GM12864 (cell line): ENCODE data around the gene TOMM40L.

Experiments
- DNase-seq: peaks from one replicate; pipeline ENCODE4 v3.0.0-alpha.2; 2011; ENCODE audit warnings: low read depth
- H3K4me3 ChIP-seq: 2 replicates; pipeline ENCODE4 v1.5.1; 2011; ENCODE audit warnings: mild to moderate bottlenecking, low read depth, low read length, control low read depth
- TF ChIP-seq, protein P1 (sequence below): IDR thresholded peaks from 2 replicates; pipeline ENCODE4 v1.5.1; 2011; ENCODE audit warnings: low read depth, mild to moderate bottlenecking, moderate library complexity, low read length, control low read depth, inconsistent platforms; ENCODE audit errors: missing control alignments

The TOMM40L gene

DNA sequence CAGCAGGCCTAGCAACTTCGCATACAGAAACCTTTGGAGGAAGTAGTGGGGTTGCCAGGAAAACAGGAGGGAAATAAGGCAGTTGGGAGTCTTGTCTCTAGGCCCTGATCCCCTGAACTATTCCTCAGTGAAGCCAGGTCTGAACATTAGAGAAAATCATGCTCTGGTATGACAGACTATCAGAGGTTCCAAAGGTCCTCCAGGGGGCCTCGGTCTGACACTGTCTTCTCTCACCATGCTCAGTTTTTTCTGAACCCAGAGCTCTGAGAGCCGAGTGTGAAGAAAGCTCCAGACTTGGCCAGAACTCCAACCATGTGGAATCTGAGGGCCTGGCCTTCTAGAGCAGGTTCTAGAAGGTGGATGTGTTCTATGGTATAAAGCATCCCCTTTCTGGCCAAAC is 4.0 kb downstream of the TOMM40L start:
- TF ChIP-seq, protein P1, sequence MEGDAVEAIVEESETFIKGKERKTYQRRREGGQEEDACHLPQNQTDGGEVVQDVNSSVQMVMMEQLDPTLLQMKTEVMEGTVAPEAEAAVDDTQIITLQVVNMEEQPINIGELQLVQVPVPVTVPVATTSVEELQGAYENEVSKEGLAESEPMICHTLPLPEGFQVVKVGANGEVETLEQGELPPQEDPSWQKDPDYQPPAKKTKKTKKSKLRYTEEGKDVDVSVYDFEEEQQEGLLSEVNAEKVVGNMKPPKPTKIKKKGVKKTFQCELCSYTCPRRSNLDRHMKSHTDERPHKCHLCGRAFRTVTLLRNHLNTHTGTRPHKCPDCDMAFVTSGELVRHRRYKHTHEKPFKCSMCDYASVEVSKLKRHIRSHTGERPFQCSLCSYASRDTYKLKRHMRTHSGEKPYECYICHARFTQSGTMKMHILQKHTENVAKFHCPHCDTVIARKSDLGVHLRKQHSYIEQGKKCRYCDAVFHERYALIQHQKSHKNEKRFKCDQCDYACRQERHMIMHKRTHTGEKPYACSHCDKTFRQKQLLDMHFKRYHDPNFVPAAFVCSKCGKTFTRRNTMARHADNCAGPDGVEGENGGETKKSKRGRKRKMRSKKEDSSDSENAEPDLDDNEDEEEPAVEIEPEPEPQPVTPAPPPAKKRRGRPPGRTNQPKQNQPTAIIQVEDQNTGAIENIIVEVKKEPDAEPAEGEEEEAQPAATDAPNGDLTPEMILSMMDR, result peak; percentile 28
- DNase-seq, result no peak

DNA sequence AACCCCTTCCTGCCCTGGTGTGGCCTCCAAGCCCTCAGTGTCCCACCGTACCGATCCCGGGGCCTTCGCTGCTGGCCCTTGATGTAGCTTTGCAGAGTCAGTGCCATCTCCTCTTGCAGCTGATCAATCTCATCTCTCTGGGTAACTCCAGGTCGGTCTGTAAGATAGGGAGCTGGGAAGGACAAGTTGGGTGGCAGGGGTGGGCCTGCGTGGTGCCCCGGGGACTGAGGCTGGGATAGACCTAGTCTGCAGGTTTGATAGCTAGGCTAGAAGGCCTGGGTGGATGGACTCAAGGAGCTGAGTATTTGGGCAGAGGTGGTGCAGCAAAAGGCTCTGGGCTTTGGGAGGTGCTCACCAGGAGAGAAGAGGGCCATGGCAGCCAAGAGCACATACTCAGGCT is 4.9 kb downstream of the TOMM40L start:
- TF ChIP-seq, protein P1, result no peak

More for the DNA sequence above, 4.0 kb downstream of the TOMM40L start:
- H3K4me3 ChIP-seq, result no peak overlapping the region

DNA sequence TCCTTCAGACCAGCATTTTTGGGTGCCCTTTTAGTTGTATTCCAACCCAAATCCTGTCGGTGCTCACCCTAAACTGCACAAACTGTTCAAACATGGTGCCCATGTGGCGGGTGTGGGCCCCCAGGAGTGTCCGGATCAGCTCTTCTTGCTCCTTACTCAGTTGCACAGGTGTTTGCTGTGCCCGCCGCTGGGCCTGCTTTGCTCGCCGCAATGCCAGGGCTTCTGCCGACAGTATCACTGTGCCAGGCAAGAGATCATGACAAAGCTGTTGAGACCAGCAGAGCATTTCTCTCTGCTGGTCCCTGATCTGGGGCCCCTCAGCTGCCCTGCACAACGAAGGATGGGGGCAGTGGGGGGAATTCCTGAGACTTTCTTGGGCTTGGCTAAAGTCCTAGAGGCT is 7.2 kb downstream of the TOMM40L start:
- TF ChIP-seq, protein P1, result no peak
- DNase-seq, result no peak
- H3K4me3 ChIP-seq, result no peak overlapping the region

More for the DNA sequence above, 4.9 kb downstream of the TOMM40L start:
- DNase-seq, result no peak
- H3K4me3 ChIP-seq, result no peak overlapping the region

DNA sequence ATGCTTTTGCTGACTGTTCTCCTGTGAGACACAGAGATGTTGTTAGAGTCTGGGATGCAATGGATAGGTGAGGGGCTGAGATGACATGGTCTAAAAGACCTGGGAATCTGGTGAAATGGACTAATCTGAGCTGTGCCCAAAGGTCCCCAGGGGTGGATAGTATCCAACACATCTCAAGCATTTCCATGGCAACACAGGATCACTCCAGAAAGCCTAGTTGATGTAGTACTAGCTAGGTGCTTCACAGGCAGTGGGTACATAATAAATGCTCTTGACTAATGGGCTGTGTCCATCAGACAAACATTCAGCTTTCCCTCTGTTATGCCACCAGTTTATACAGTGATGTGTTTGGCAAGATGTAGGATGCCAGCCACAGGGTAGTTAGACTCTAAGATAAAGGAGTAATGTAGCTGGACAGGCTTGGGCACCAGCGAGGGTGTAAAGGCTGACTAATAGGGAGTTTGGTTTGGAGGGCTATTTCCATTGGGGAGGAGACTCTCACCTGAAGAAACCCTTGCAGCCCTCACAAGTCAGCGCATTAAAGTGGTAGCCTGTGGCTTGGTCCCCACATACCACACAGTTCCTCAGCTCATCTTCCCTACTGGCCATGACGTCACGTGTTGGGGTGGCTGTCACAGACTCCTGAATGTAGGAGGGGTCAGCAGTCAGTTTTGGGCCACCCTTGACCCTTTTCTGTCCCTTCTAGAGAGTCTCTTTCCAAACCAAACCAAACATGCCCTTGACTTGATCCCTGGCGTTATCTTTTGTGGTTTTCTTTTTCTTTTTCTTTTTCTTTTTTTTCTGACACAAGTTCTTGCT is 10.3 kb downstream of the TOMM40L start:
- TF ChIP-seq, protein P1, result no peak
- no peak for DNase-seq
- no peak overlapping the region for H3K4me3 ChIP-seq

DNA sequence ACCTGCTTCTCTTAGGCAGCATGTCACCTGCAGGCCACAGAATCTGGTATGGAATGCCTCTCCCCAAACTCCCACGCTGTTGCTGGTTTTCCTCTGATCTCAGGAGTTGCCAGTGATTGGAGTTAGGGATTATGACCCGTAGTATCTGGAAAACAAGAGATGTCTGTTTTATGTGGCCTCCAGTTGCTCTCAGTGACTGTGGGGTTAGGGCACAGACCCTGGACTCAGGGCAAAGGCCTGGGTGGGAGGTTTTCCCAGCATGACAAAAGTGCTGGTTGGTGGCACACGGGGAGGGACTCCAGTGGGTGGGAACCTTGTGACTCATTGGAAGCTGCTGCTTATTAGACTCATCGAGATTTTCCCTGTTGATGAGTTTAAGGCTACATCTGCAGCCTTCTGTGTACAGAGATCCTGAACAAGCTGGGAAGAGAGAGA is 12.2 kb downstream of the TOMM40L start, which contains the start of gene NR1I3:
NR1I3 (minus strand) TSS at position 165 of the 435 bp plus-strand sequence. CDS start 1,638 bp downstream, outside the sequence.
- DNase-seq, result no peak
- TF ChIP-seq, protein P1, result no peak
- no peak within 1 kb of the TSS for H3K4me3 ChIP-seq

DNA sequence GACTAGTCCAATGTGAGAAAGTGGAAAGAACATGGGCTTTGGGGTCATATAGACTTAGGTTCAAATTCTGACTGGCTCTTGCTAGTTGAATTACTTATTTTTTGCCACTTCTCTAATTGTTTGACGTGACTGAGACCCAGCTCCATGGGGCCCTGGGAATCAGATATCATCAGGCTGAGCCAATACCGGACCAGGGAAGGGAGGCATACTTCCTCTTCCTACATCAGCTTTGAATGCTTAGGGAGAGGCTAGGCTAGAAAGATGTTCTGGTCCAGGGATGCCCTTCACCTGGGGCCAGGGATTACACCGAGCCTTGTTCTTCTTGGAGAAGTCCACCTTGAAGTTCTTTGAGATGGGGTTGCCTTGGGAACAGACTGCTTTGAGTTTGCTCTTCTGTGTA is 15.8 kb downstream of the TOMM40L start:
- TF ChIP-seq, protein P1, result no peak
- no peak overlapping the region for H3K4me3 ChIP-seq
- no peak for DNase-seq

DNA sequence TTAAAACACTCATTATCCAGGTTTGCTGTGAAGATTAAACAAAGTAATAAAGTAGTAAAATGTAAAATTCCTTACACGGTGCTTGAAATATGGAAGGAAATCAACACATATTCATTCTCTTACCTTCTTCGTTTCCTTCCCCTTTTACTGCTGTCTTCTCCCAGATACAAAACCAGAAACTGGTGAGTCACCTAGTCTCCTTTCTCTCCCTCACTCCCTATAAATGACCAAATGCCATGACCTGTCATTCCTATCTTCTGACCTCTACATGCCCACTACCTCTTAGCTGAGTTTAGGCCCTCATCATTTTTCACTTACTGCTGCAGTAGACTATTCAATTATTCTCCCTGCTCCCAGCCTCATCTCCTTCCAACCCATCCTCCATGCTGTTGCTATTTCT is 16.5 kb downstream of the TOMM40L start:
- TF ChIP-seq, protein P1, result no peak
- DNase-seq, result no peak
- no peak overlapping the region for H3K4me3 ChIP-seq
